ENCODE measurements around the gene ATF5. TPM values are rescaled to one million over a fixed set of nuclear protein-coding genes. Genes with fewer than 3 reads are reported as not detected.

ATF5 gene
- total and polyA plus RNA-seq, 7 experiments from 2014 or later, result 1.6 to 16.1 (median 7.1) TPM

DNA sequence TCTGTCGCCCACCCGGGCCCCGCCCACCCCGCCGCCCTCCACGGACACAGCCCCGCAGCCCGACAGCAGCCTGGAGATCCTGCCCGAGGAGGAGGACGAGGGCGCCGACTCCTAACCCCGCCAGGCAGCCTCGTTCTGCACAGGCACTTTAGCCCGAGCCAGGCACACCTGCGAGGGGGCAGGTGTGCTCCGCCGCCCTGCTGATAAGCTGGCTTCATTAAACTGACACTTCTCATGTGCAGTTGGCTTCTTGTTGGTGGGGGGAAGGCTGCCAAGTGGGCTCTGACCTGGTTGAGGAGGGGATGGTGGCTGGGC lies 40.5 kb upstream of the ATF5 start:
- DNase-seq (no peak), ATAC-seq (no peak)
- CTCF ChIA-PET, result no interaction called here
- H3K4me3 Mint-ChIP-seq, result peak overlapping the region in 2 of 10 donors; percentile 38
- H3K27ac ChIP-seq (ENCODE audit: low read depth, low read length), result no peak overlapping the region
- H3K36me3 ChIP-seq (ENCODE audit: control insufficient read depth in 2 of 3, insufficient read depth in 3 of 3, low read length in 3 of 3), result peaks cover 0 to 24% (median 6%) of the 10 kb centered on the region in 3 experiments
- H3K4me3 ChIP-seq (ENCODE audit: low read length), result no peak overlapping the region
- H3K27me3 ChIP-seq (ENCODE audit: control insufficient read depth in 2 of 2, insufficient read depth in 2 of 2, low read length in 2 of 2), result no peaks in the 10 kb centered on the region
- H3K27ac Mint-ChIP-seq, result peak overlapping the region in 1 of 9 donors; percentile 18
- H3K36me3 Mint-ChIP-seq, result peaks cover 0 to 16% (median 6%) of the 10 kb centered on the region in 5 donors
- H3K27me3 Mint-ChIP-seq, result no peaks in the 10 kb centered on the region
- peaks cover 0 to 5% of the 10 kb centered on the region in 2 donors for H3K4me1 ChIP-seq (ENCODE audit: control insufficient read depth in 2 of 2, insufficient read depth in 2 of 2, low read length in 2 of 2)
- intact Hi-C loops (cut with micrococcal nuclease), result no loop called here
- no peaks in the 10 kb centered on the region for H3K9me3 Mint-ChIP-seq
- POLR2A ChIA-PET, result interaction anchor here (0.7 to 1.4 kb wide), 2 partner anchors 11 to 38 kb away, joined by 3 read pairs; partner anchors contain the start of genes AKT1S1, PTOV1 and TBC1D17
- H3K9me3 ChIP-seq (ENCODE audit: control insufficient read depth in 2 of 3, low read length in 3 of 3), result no peaks in the 10 kb centered on the region
- peaks cover 0 to 16% (median 3%) of the 10 kb centered on the region in 7 donors for H3K4me1 Mint-ChIP-seq

DNA sequence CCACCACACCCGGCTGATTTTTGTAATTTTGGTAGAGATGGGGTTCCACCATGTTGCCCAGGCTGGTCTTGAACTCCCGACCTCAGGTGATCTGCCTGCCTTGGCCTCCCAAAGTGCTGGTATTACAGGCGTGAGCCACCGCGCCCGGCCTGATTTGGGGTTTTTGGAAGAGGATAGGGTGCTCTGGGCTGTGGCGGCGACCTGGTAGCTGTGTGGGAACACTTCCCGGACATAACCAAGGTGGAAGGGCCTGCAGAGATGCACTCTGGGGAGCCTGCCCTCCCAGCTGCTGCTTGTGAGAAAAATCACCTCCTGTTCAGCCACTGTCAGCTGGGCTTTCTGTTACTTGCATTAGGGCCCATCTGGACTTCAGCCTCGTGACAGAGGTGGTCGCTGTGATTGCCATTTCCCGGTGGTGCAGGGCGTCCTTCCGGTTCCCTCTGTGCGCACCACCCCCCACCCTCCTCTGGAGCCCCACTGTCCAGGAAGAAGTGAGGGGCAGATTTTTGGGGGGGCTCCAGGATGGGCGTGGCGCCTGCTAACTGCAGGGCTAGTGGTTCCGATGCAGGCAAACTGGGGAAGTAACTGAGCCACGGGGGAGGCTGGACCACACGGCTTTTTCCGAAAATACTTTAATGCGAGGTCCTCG lies 39.8 kb upstream of the ATF5 start:
- Mint-ChIP-seq H3K36me3 (peaks cover 0 to 15% (median 5%) of the 10 kb centered on the region in 5 donors), H3K4me1 (peaks cover 0 to 17% (median 3%) of the 10 kb centered on the region in 7 donors), H3K27ac (peak overlapping the region in 1 of 9 donors; percentile 18), H3K27me3 (no peaks in the 10 kb centered on the region), H3K9me3 (no peaks in the 10 kb centered on the region), H3K4me3 (peak overlapping the region in 3 of 10 donors; percentile 5 to 38 (median 30))
- H3K9me3 ChIP-seq (ENCODE audit: control insufficient read depth in 2 of 3, low read length in 3 of 3), result no peaks in the 10 kb centered on the region
- DNase-seq (no peak), ATAC-seq (no peak)
- H3K27ac ChIP-seq (ENCODE audit: low read depth, low read length), result no peak overlapping the region
- POLR2A ChIA-PET, result interaction anchor here (1.4 to 1.5 kb wide), 2 partner anchors 12 to 40 kb away, joined by 3 to 6 read pairs; partner anchors contain the start of genes AKT1S1, ATF5, NUP62 and TBC1D17
- peaks cover 0 to 17% (median under 1%) of the 10 kb centered on the region in 3 experiments for H3K36me3 ChIP-seq (ENCODE audit: control insufficient read depth in 2 of 3, insufficient read depth in 3 of 3, low read length in 3 of 3)
- peaks cover 0 to 5% of the 10 kb centered on the region in 2 donors for H3K4me1 ChIP-seq (ENCODE audit: control insufficient read depth in 2 of 2, insufficient read depth in 2 of 2, low read length in 2 of 2)
- CTCF ChIA-PET, result no interaction called here
- no peak overlapping the region for H3K4me3 ChIP-seq (ENCODE audit: low read length)
- intact Hi-C loops (cut with micrococcal nuclease), result no loop called here
- H3K27me3 ChIP-seq (ENCODE audit: control insufficient read depth in 2 of 2, insufficient read depth in 2 of 2, low read length in 2 of 2), result no peaks in the 10 kb centered on the region

GRCh38 chr19:49889687-49890348 lies 39.2 kb upstream of the ATF5 start:
- peak overlapping the region; percentile 69 for H3K4me3 ChIP-seq (ENCODE audit: low read length)
- no peaks in the 10 kb centered on the region for H3K9me3 ChIP-seq (ENCODE audit: control insufficient read depth in 2 of 3, low read length in 3 of 3)
- Mint-ChIP-seq H3K4me1 (peaks cover 0 to 16% (median 3%) of the 10 kb centered on the region in 7 donors), H3K36me3 (peaks cover 0 to 11% (median under 1%) of the 10 kb centered on the region in 5 donors), H3K27me3 (no peaks in the 10 kb centered on the region), H3K27ac (peak overlapping the region in 5 of 9 donors; percentile 25 to 79 (median 51)), H3K4me3 (peak overlapping the region; percentile 70 to 84 (median 79)), H3K9me3 (no peaks in the 10 kb centered on the region)
- POLR2A ChIA-PET, result interaction anchor here (1.0 to 1.5 kb wide), 2 partner anchors 13 to 39 kb away, joined by 6 read pairs; partner anchors contain the start of genes AKT1S1, ATF5, NUP62 and TBC1D17
- H3K27me3 ChIP-seq (ENCODE audit: control insufficient read depth in 2 of 2, insufficient read depth in 2 of 2, low read length in 2 of 2), result no peaks in the 10 kb centered on the region
- CTCF ChIA-PET, result interaction anchor here (0.6 to 1.2 kb wide), 3 partner anchors 10 to 564 kb away, joined by 3 read pairs; no protein-coding TSS in a partner anchor
- intact Hi-C loops (cut with micrococcal nuclease), result loop anchor here (1.0 to 5.0 kb wide), 5 partner anchors 13 to 173 kb away; partner anchors contain the start of genes AKT1S1 (in 2 of the 2), TBC1D17 (in 2 of the 2), ATF5 (in 1 of the 2) and FUZ (in 1 of the 2)
- ATAC-seq (peak; percentile 87), DNase-seq (peak; percentile 56 to 81 (median 75))
- H3K36me3 ChIP-seq (ENCODE audit: control insufficient read depth in 2 of 3, insufficient read depth in 3 of 3, low read length in 3 of 3), result peaks cover 0 to 11% (median 0%) of the 10 kb centered on the region in 3 experiments
- peaks cover 0 to 5% of the 10 kb centered on the region in 2 donors for H3K4me1 ChIP-seq (ENCODE audit: control insufficient read depth in 2 of 2, insufficient read depth in 2 of 2, low read length in 2 of 2)
- H3K27ac ChIP-seq (ENCODE audit: low read depth, low read length), result no peak overlapping the region

DNA sequence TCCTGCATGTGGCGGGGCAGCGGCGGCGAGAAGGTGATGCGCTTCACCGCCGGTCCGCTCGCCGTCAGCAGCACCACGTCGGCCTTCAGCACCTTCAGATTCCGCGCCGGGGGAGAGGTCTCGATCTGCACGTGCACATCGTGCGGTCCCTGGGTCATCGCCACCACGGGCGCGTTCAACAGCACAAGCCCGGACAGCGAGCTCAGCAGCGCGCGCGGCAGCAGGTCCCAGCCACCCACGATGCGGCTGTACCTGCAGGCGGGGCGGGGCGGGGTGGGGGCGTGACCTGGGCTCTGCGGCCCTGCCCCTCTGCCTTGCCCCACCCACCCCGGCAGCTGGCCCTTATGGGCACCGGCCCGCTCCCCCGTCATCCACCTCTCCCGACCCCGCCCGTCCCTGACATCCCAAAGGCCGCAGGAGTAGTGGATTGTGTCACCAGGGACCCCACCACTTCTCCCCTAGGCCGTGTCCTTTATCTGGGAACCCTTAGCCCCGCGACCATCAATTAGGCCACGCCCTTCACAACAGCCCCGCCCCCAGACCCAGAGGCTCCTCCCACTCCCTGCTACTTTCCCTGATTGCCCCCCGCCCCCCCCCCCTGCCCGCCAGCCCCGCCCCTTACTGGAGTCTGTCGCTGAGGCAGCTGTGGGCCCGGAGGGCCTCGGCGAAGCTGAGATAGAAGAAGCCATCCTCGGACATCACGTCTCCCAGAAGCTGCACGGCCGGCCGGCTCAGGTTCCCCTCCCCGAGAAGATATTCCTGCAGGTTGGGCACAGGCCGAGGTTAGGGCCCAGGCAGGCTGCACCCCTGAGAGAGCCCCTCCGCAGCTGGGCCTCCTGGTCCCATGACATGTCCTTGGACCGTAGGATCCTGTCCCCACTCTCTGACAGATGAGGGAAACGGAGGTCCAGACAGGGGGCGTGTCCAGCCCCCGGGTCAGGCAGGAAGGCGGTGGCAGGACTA lies 38.4 kb upstream of the ATF5 start:
- Mint-ChIP-seq H3K27ac (peak overlapping the region in 5 of 9 donors; percentile 25 to 79 (median 51)), H3K4me3 (peak overlapping the region; percentile 70 to 84 (median 79)), H3K36me3 (peaks cover 0 to 6% (median 0%) of the 10 kb centered on the region in 5 donors), H3K4me1 (peaks cover 0 to 19% (median 3%) of the 10 kb centered on the region in 7 donors), H3K9me3 (no peaks in the 10 kb centered on the region), H3K27me3 (no peaks in the 10 kb centered on the region)
- POLR2A ChIA-PET, result interaction anchor here (1.0 to 1.5 kb wide), 2 partner anchors 14 to 38 kb away, joined by 6 read pairs; partner anchors contain the start of genes AKT1S1, ATF5, NUP62 and TBC1D17
- CTCF ChIA-PET, result interaction anchor here (0.6 to 1.2 kb wide), 3 partner anchors 9 to 565 kb away, joined by 3 read pairs; no protein-coding TSS in a partner anchor
- ATAC-seq (peak; percentile 86), DNase-seq (peak in 7 of 9 donors; percentile 38 to 64 (median 48))
- intact Hi-C loops (cut with micrococcal nuclease), result loop anchor here (1.0 to 5.0 kb wide), 5 partner anchors 13 to 173 kb away; partner anchors contain the start of genes AKT1S1 (in 2 of the 2), TBC1D17 (in 2 of the 2), ATF5 (in 1 of the 2) and FUZ (in 1 of the 2)
- Histone ChIP-seq H3K4me3 (ENCODE audit: low read length) (peak overlapping the region; percentile 69), H3K4me1 (ENCODE audit: control insufficient read depth in 2 of 2, insufficient read depth in 2 of 2, low read length in 2 of 2) (peaks cover 0 to 5% of the 10 kb centered on the region in 2 donors), H3K27ac (ENCODE audit: low read depth, low read length) (no peak overlapping the region), H3K27me3 (ENCODE audit: control insufficient read depth in 2 of 2, insufficient read depth in 2 of 2, low read length in 2 of 2) (no peaks in the 10 kb centered on the region), H3K9me3 (ENCODE audit: control insufficient read depth in 2 of 3, low read length in 3 of 3) (no peaks in the 10 kb centered on the region), H3K36me3 (ENCODE audit: control insufficient read depth in 2 of 3, insufficient read depth in 3 of 3, low read length in 3 of 3) (peaks cover 0 to 5% (median 0%) of the 10 kb centered on the region in 3 experiments)

DNA sequence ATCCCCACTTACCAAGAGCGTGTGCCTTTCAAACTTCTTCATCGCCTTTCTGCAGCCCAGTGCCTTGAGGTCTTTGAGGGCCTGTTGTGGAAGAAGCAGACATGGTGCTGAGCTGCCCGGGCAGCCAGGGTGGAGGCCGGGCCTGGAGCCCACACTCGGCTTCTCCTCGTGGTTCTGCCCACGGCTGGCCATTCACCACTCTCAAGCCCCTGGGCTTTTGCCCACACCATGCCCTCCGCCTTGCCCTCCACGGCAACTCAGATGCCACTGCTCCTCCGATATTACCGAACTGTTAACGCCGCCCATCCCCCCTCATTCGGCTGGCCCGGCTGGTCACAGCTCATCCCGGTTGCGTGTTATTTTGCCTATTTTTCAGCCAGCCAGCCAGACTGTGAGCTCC lies 37.6 kb upstream of the ATF5 start:
- ChIA-PET POLR2A (no interaction called here), CTCF (no interaction called here)
- Mint-ChIP-seq H3K4me3 (peak overlapping the region in 4 of 10 donors; percentile 17 to 79 (median 32)), H3K27me3 (no peaks in the 10 kb centered on the region), H3K36me3 (peaks cover 0 to 6% (median 0%) of the 10 kb centered on the region in 5 donors), H3K9me3 (no peaks in the 10 kb centered on the region), H3K4me1 (peaks cover 3 to 25% (median 7%) of the 10 kb centered on the region in 7 donors), H3K27ac (peak overlapping the region in 2 of 9 donors; percentile 36 to 52)
- H3K36me3 ChIP-seq (ENCODE audit: control insufficient read depth in 2 of 3, insufficient read depth in 3 of 3, low read length in 3 of 3), result peaks cover 0 to 5% (median 0%) of the 10 kb centered on the region in 3 experiments
- no peak overlapping the region for H3K27ac ChIP-seq (ENCODE audit: low read depth, low read length)
- intact Hi-C loops (cut with micrococcal nuclease), result loop anchor here in 1 of 2 donors (2.0 to 5.0 kb wide), 2 partner anchors 79 to 174 kb away; partner anchors contain the start of gene FUZ
- H3K27me3 ChIP-seq (ENCODE audit: control insufficient read depth in 2 of 2, insufficient read depth in 2 of 2, low read length in 2 of 2), result no peaks in the 10 kb centered on the region
- ATAC-seq, result no peak
- DNase-seq, result no peak
- no peaks in the 10 kb centered on the region for H3K9me3 ChIP-seq (ENCODE audit: control insufficient read depth in 2 of 3, low read length in 3 of 3)
- H3K4me3 ChIP-seq (ENCODE audit: low read length), result no peak overlapping the region
- H3K4me1 ChIP-seq (ENCODE audit: control insufficient read depth in 2 of 2, insufficient read depth in 2 of 2, low read length in 2 of 2), result peaks cover 4 to 8% of the 10 kb centered on the region in 2 donors

Data from naive thymus-derived CD4-positive, alpha-beta T cell (primary cell).